H1 (cell line): ENCODE results near the gene YAF2. TPM values are rescaled to one million over a fixed set of nuclear protein-coding genes. Genes with fewer than 3 reads are reported as not detected.

Experiments used
- CTCF ChIA-PET: fragments of 300-600 bp; sonication (Branson Sonifier 250); formaldehyde crosslinking; loops from one replicate; lab custom pipeline; 2021; ENCODE audit not compliant: partially characterized antibody; lab: Charles Lee
- POLR2A ChIA-PET: fragments of 300-600 bp; sonication (Branson Sonifier 250); formaldehyde crosslinking; loops from one replicate; lab custom pipeline; 2021; ENCODE audit warnings: inconsistent platforms; ENCODE audit not compliant: partially characterized antibody; lab: Charles Lee
- DNase-seq, 2 experiments: peaks; one replicate each; pipeline versions ENCODE4 v3.0.0 to v3.0.0-alpha.2; 2010 to 2022; ENCODE audit warnings: low spot score in 2 of 2, low read depth in 1 of 2, mixed read lengths in 1 of 2
- FAIRE-seq: peaks from 2 replicates; lab custom pipeline; 2011; peaks lifted over from hg19 to GRCh38; lab: Jason Lieb, UNC
- H2AFZ ChIP-seq: 2 replicates; pipeline ENCODE4 v1.8.1; 2012; ENCODE audit warnings: low read length, inconsistent platforms
- H2AK5ac ChIP-seq: 2 replicates; pipeline ENCODE4 v1.6.1; 2013; ENCODE audit warnings: low read depth, low read length
- H2BK120ac ChIP-seq: replicated peaks from 2 replicates; pipeline ENCODE3; 2013; ENCODE audit warnings: low read depth, low read length, inconsistent platforms
- H2BK12ac ChIP-seq: 2 replicates; pipeline ENCODE4 v1.6.1; 2013; ENCODE audit warnings: low read depth, low read length
- H2BK15ac ChIP-seq: 2 replicates; pipeline ENCODE4 v1.6.1; 2013; ENCODE audit warnings: low read length
- H2BK20ac ChIP-seq: 2 replicates; pipeline ENCODE4 v1.6.1; 2013; ENCODE audit warnings: low read length
- H2BK5ac ChIP-seq: 2 replicates; pipeline ENCODE4 v1.6.1; 2013; ENCODE audit warnings: low read depth, low read length
- H3K14ac ChIP-seq: 2 replicates; pipeline ENCODE4 v1.6.1; 2013; ENCODE audit warnings: inconsistent platforms; ENCODE audit not compliant: insufficient read length
- H3K18ac ChIP-seq: 2 replicates; pipeline ENCODE4 v1.6.1; 2013; ENCODE audit warnings: low read length; ENCODE audit errors: extremely low read depth
- H3K23ac ChIP-seq: 2 replicates; pipeline ENCODE4 v1.6.1; 2013; ENCODE audit warnings: inconsistent platforms; ENCODE audit not compliant: insufficient read length
- H3K23me2 ChIP-seq: 2 replicates; pipeline ENCODE4 v1.6.1; 2013; ENCODE audit warnings: low read depth, low read length
- H3K27ac ChIP-seq: 2 replicates; pipeline ENCODE4 v1.6.1; 2011; ENCODE audit warnings: low read depth, low read length, inconsistent platforms
- H3K27me3 ChIP-seq, 4 experiments: replicated peaks in 1 of 4; 1 replicate in 1 of 4; 2 replicates in 3 of 4; pipeline versions ENCODE4 v1.6.1 to v1.8.1; 2011 to 2013; ENCODE audit warnings: low read length in 3 of 4, mild to moderate bottlenecking in 3 of 4, inconsistent platforms in 2 of 4, mixed read lengths in 2 of 4, moderate library complexity in 1 of 4; ENCODE audit not compliant: control insufficient read depth in 3 of 4, insufficient read depth in 3 of 4; ENCODE audit errors: extremely low read depth in 1 of 4
- H3K36me3 ChIP-seq, 4 experiments: 2 replicates each; pipeline versions ENCODE4 v1.6.1 to v1.8.1; 2011 to 2013; ENCODE audit warnings: mild to moderate bottlenecking in 4 of 4, low read length in 3 of 4, moderate library complexity in 2 of 4, control low read depth in 1 of 4, inconsistent platforms in 1 of 4; ENCODE audit not compliant: insufficient read depth in 4 of 4, control insufficient read depth in 2 of 4
- H3K4ac ChIP-seq: replicated peaks from 2 replicates; pipeline ENCODE3; 2013; ENCODE audit warnings: low read length, low read depth, mixed read lengths, inconsistent platforms; ENCODE audit not compliant: insufficient read length
- H3K4me1 ChIP-seq, 4 experiments: replicated peaks in 1 of 4; 1 replicate in 1 of 4; 2 replicates in 3 of 4; pipeline versions ENCODE4 v1.6.1 to v1.8.1; 2011 to 2013; ENCODE audit warnings: low read length in 3 of 4, inconsistent platforms in 2 of 4, mixed read lengths in 1 of 4; ENCODE audit not compliant: insufficient read depth in 4 of 4, control insufficient read depth in 3 of 4
- H3K4me2 ChIP-seq, 2 experiments: 2 replicates each; pipeline versions ENCODE4 v1.6.1 to v1.8.1; 2011 to 2013; ENCODE audit warnings: low read depth in 2 of 2, low read length in 2 of 2, control low read depth in 1 of 2, inconsistent platforms in 1 of 2, mild to moderate bottlenecking in 1 of 2; ENCODE audit not compliant: insufficient read depth in 1 of 2
- H3K4me3 ChIP-seq, 4 experiments: fragments of 200-600, 300-600 bp in 1 of 4; sonication (generic), shearing (Covaris generic), sonication (Bioruptor Twin) in 1 of 4; 2 replicates each; pipeline versions ENCODE4 v1.5.1 to v1.8.1; 2011 to 2016; ENCODE audit warnings: low read length in 4 of 4, low read depth in 3 of 4, control low read depth in 2 of 4, inconsistent platforms in 2 of 4, mild to moderate bottlenecking in 2 of 4, mixed read lengths in 1 of 4, moderate library complexity in 1 of 4; ENCODE audit not compliant: insufficient read depth in 2 of 4; ENCODE audit errors: extremely low read depth in 1 of 4
- H3K56ac ChIP-seq: replicated peaks from 2 replicates; pipeline ENCODE3; 2013; ENCODE audit warnings: low read depth, mild to moderate bottlenecking, mixed read lengths, low read length, inconsistent platforms; ENCODE audit not compliant: insufficient read length
- H3K79me1 ChIP-seq: 2 replicates; pipeline ENCODE4 v1.6.1; 2013; ENCODE audit warnings: low read depth, low read length, control low read depth
- H3K79me2 ChIP-seq, 2 experiments: 2 replicates each; pipeline versions ENCODE4 v1.6.1 to v1.8.1; 2012 to 2013; ENCODE audit warnings: low read length in 2 of 2, mild to moderate bottlenecking in 2 of 2, inconsistent platforms in 1 of 2; ENCODE audit not compliant: insufficient read depth in 2 of 2, control insufficient read depth in 1 of 2
- H3K9ac ChIP-seq, 4 experiments: replicated peaks in 1 of 4; 1 replicate in 1 of 4; 2 replicates in 3 of 4; pipeline versions ENCODE4 v1.6.1 to v1.8.1; 2011 to 2013; ENCODE audit warnings: low read depth in 3 of 4, low read length in 3 of 4, control low read depth in 2 of 4, mild to moderate bottlenecking in 2 of 4, moderate library complexity in 2 of 4, inconsistent platforms in 1 of 4; ENCODE audit errors: extremely low read depth in 1 of 4
- H3K9me3 ChIP-seq, 2 experiments: 2 replicates each; pipeline versions ENCODE4 v1.6.1 to v1.8.1; 2012 to 2013; ENCODE audit warnings: mild to moderate bottlenecking in 2 of 2, moderate library complexity in 2 of 2, control low read depth in 1 of 2, inconsistent platforms in 1 of 2, low read depth in 1 of 2, low read length in 1 of 2, mixed read lengths in 1 of 2; ENCODE audit not compliant: insufficient read depth in 2 of 2
- H4K20me1 ChIP-seq, 2 experiments: replicated peaks in 1 of 2; 2 replicates each; pipeline versions ENCODE3 to v1.8.1; 2011 to 2013; ENCODE audit warnings: inconsistent platforms in 2 of 2, low read length in 2 of 2, mild to moderate bottlenecking in 1 of 2; ENCODE audit not compliant: insufficient read depth in 2 of 2, control insufficient read depth in 1 of 2
- H4K5ac ChIP-seq: 2 replicates; pipeline ENCODE4 v1.6.1; 2013; ENCODE audit warnings: low read length, low read depth, mixed read lengths, inconsistent platforms; ENCODE audit not compliant: insufficient read length
- H4K8ac ChIP-seq: 2 replicates; pipeline ENCODE4 v1.8.0; 2013; ENCODE audit warnings: mild to moderate bottlenecking, moderate library complexity, low read length, inconsistent platforms; ENCODE audit not compliant: insufficient read depth; ENCODE audit errors: extremely low read depth
- H4K91ac ChIP-seq: replicated peaks from 2 replicates; pipeline ENCODE3; 2013; ENCODE audit warnings: low read length, mixed read lengths, inconsistent platforms; ENCODE audit not compliant: insufficient read length
- ATF2 ChIP-seq: IDR thresholded peaks from 2 replicates; pipeline ENCODE4 v1.6.1; 2012; ENCODE audit warnings: low read length, inconsistent platforms
- CBX5 ChIP-seq: fragments of 300-800, 300-1000 bp; sonication (generic); IDR thresholded peaks from 2 replicates; pipeline ENCODE4 v1.7.1; 2016; ENCODE audit warnings: antibody characterized with exemption, low read length, low read depth
- CEBPB ChIP-seq: IDR thresholded peaks from 2 replicates; pipeline ENCODE4 v1.6.1; 2012; ENCODE audit warnings: low read depth, low read length
- KDM5A ChIP-seq: fragments of 200-600 bp; IDR thresholded peaks from 2 replicates; pipeline ENCODE4 v1.7.1; 2012; ENCODE audit warnings: mild to moderate bottlenecking, low read length, inconsistent platforms, mixed read lengths
- SIN3A ChIP-seq, 2 experiments: IDR thresholded peaks in 1 of 2; conservative IDR thresholded peaks in 1 of 2; 2 replicates each; pipeline ENCODE4 v1.6.1; 2011 to 2012; ENCODE audit warnings: low read length in 2 of 2, improper control_type of control experiment in 1 of 2, low read depth in 1 of 2, mild to moderate bottlenecking in 1 of 2
- SRF ChIP-seq: IDR thresholded peaks from 2 replicates; pipeline ENCODE4 v1.6.1; 2011; ENCODE audit warnings: mild to moderate bottlenecking, low read depth, low read length, moderate library complexity
- USF2 ChIP-seq: IDR thresholded peaks from 2 replicates; pipeline ENCODE4 v1.6.1; 2011; ENCODE audit warnings: low read length, improper control_type of control experiment
- ZNF274 ChIP-seq: IDR thresholded peaks from 2 replicates; pipeline ENCODE4 v1.7.0; 2012; ENCODE audit warnings: low read length, borderline replicate concordance; ENCODE audit errors: extremely low read depth
- WGBS, 2 experiments: shearing (Covaris generic) in 1 of 2; methylation state at CpG; one replicate each; pipeline versions ENCODE4 v1.1.6 to v1.1.7; 2013 to 2015; ENCODE audit warnings: low lambda C conversion rate in 2 of 2, mixed read lengths in 2 of 2, inconsistent platforms in 1 of 2, low coverage in 1 of 2, missing lambda C conversion rate in 1 of 2; ENCODE audit not compliant: insufficient replicate concordance in 2 of 2, insufficient coverage in 1 of 2, insufficient read length in 1 of 2; ENCODE audit errors: extremely low coverage in 1 of 2, missing lambda C conversion rate in 1 of 2; 5-methylcytosine and 5-hydroxymethylcytosine counted together
- polyA plus RNA-seq, 7 experiments: library from polyadenylated mRNA; depleted of rRNA in 3 of 7; stranded (reverse) in 5 of 7; unstranded in 2 of 7; fragments of >200 nt in 5 of 7; fragments of 200-250 nt in 2 of 7; gene quantifications; 1 replicate in 5 of 7; 2 replicates in 1 of 7; 4 replicates in 1 of 7; pipeline versions ENCODE4 v1.2.1 to v1.2.3, GENCODE V29; 2011 to 2013; ENCODE audit warnings: missing spikeins in 2 of 7, mixed read lengths in 2 of 7
- total RNA-seq: library from RNA; stranded (reverse); fragmentation: NEBNext Ultra II Directional; extraction: Animal tissue kit (Norgen Biotek cat#: 25700); gene quantifications from 2 replicates; pipeline ENCODE4 v1.2.1, GENCODE V29; 2021
- TF ChIP-seq, protein P1 (sequence below): IDR thresholded peaks from 2 replicates; pipeline ENCODE4 v1.6.1; 2012; ENCODE audit warnings: inconsistent platforms
- TF ChIP-seq, protein P2 (sequence below): IDR thresholded peaks from 2 replicates; pipeline ENCODE4 v1.6.1; 2012; ENCODE audit warnings: inconsistent platforms

YAF2 gene
- total and polyA plus RNA-seq, 2 of the 8 experiments (the other 6 are each of a cell fraction or from before 2014, with no cell fraction given): 0.50 to 2.2 TPM

DNA sequence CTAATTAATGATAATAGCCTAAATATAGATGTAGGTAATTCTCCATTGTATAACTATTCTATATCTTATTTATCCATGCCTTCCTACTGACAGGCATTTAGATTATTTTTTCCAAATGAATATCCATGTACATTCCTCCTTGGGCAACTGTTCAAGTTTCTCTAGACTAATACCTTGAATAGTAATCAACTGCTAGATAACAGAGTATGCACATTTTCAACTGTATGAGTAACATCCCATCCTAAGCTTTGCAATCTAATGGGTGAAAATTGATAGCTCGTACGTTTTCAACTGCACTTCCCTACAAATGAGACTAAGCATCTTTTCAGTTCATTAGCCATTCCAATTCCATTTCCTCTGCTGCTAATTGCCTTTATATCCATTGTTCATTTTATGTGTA, 37.0 kb downstream of the YAF2 start:
- Histone ChIP-seq H3K9me3 (no peaks in the 10 kb centered on the region), H3K79me2 (no peaks in the 10 kb centered on the region), H3K4me1 (0 out of 7 replicates have a peak, but pooled peaks cover 0 to 2% (median 0%) of the 10 kb centered on the region in 4 experiments), H4K8ac (no peak overlapping the region), H4K5ac (no peak overlapping the region), H2AK5ac (no peak overlapping the region), H2BK20ac (no peak overlapping the region), H4K91ac (no peak overlapping the region), H3K36me3 (no peaks in the 10 kb centered on the region), H2BK5ac (no peak overlapping the region), H3K4me3 (no peak overlapping the region), H2BK120ac (no peak overlapping the region), H3K9ac (no peak overlapping the region), H2AFZ (no peak overlapping the region), H3K18ac (no peak overlapping the region), H3K79me1 (no peaks in the 10 kb centered on the region), H3K23me2 (no peaks in the 10 kb centered on the region), H3K56ac (no peak overlapping the region), H2BK12ac (no peak overlapping the region), H3K23ac (no peak overlapping the region), H3K14ac (no peak overlapping the region), H3K27ac (no peak overlapping the region), H3K4me2 (no peak overlapping the region), H2BK15ac (no peak overlapping the region), H3K4ac (no peak overlapping the region), H3K27me3 (no peaks in the 10 kb centered on the region), H4K20me1 (no peaks in the 10 kb centered on the region)
- ChIA-PET CTCF (interaction anchor here (1.3 kb wide), 1 partner anchor 56 kb away, joined by 3 read pairs; no protein-coding TSS in a partner anchor), POLR2A (no interaction called here)
- WGBS, 2 experiments: 98% methylated on average over 2 of the region's 2 CpGs; no CpG with 5 or more reads in 1 of the 2 experiments
- no peak for FAIRE-seq
- DNase-seq: no peak
- no peak for TF ChIP-seq CEBPB
- TF ChIP-seq ATF2: no peak
- TF ChIP-seq, protein P1, sequence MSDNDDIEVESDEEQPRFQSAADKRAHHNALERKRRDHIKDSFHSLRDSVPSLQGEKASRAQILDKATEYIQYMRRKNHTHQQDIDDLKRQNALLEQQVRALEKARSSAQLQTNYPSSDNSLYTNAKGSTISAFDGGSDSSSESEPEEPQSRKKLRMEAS: no peak
- TF ChIP-seq SRF: no peak
- TF ChIP-seq SIN3A (conservative IDR thresholded peaks at IDR 0.05 in 1 of 2, IDR thresholded peaks at IDR 0.05 in 1 of 2; ENCODE audit: low read depth in 1 of 2, low read length in 2 of 2): no peak
- TF ChIP-seq, protein P2, sequence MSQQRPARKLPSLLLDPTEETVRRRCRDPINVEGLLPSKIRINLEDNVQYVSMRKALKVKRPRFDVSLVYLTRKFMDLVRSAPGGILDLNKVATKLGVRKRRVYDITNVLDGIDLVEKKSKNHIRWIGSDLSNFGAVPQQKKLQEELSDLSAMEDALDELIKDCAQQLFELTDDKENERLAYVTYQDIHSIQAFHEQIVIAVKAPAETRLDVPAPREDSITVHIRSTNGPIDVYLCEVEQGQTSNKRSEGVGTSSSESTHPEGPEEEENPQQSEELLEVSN: no peak
- no peak for TF ChIP-seq KDM5A
- no peak for TF ChIP-seq USF2
- no peak for TF ChIP-seq CBX5
- TF ChIP-seq ZNF274: no peak
